ENCODE data around the gene ABCD1.

The ABCD1 gene

DNA sequence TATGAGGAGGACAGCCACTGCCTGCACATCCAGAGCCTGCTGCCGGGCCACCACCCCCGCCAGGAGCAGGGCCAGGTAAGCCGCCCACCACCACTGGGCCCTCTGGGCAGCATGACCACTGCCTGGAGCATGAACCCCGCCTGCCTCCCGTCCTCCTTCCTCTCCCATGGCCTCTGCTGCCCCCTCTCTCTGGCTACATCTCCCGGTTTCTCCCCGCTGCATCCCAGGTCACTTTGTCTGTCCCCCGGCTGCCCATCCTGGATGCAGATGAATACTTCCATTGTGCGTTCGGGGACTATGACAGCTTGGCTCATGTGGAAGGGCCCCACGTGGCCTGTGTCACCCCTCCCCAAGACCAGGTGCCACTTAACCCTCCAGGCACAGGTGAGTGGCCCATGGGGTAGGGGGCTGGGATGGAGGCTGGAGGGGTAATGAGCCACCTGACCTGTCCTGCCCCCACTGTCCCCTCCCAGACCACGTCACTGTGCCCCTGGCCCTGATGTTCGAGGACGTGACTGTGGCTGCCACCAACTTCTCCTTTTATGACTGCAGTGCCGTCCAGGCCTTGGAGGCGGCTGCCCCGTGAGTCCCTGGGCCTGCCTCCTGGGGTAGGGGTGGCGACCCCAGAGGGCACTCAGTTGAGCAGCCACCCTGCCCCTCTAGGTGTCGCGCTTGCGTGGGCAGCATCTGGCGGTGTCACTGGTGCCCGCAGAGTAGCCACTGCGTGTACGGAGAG is 45.4 kb downstream of the ABCD1 start:
- TF ChIP-seq, protein P1, sequence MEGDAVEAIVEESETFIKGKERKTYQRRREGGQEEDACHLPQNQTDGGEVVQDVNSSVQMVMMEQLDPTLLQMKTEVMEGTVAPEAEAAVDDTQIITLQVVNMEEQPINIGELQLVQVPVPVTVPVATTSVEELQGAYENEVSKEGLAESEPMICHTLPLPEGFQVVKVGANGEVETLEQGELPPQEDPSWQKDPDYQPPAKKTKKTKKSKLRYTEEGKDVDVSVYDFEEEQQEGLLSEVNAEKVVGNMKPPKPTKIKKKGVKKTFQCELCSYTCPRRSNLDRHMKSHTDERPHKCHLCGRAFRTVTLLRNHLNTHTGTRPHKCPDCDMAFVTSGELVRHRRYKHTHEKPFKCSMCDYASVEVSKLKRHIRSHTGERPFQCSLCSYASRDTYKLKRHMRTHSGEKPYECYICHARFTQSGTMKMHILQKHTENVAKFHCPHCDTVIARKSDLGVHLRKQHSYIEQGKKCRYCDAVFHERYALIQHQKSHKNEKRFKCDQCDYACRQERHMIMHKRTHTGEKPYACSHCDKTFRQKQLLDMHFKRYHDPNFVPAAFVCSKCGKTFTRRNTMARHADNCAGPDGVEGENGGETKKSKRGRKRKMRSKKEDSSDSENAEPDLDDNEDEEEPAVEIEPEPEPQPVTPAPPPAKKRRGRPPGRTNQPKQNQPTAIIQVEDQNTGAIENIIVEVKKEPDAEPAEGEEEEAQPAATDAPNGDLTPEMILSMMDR (IDR thresholded peaks at IDR 0.05; ENCODE audit: poor library complexity, severe bottlenecking), result no peak
- Histone ChIP-seq H3K36me3 (ENCODE audit: low read depth) (no peaks in the 10 kb centered on the region), H3K9me3 (ENCODE audit: severe bottlenecking) (no peaks in the 10 kb centered on the region), H3K27ac (ENCODE audit: poor library complexity, severe bottlenecking) (no peak overlapping the region), H3K27me3 (ENCODE audit: insufficient read depth, poor library complexity, severe bottlenecking) (no peaks in the 10 kb centered on the region), H3K4me3 (ENCODE audit: severe bottlenecking) (no peak overlapping the region), H3K4me1 (ENCODE audit: insufficient read depth, poor library complexity, severe bottlenecking) (no peaks in the 10 kb centered on the region)
- DNase-seq (ENCODE audit: low spot score) (peak; percentile 33), ATAC-seq (ENCODE audit: low read depth) (no peak)

GRCh38 chrX:153770601-153771414 is 46.2 kb downstream of the ABCD1 start:
- H3K9me3 ChIP-seq (ENCODE audit: severe bottlenecking), result no peaks in the 10 kb centered on the region
- ATAC-seq (ENCODE audit: low read depth) (no peak), DNase-seq (ENCODE audit: low spot score) (no peak)
- H3K27me3 ChIP-seq (ENCODE audit: insufficient read depth, poor library complexity, severe bottlenecking), result no peaks in the 10 kb centered on the region
- no peak overlapping the region for H3K4me3 ChIP-seq (ENCODE audit: severe bottlenecking)
- no peaks in the 10 kb centered on the region for H3K4me1 ChIP-seq (ENCODE audit: insufficient read depth, poor library complexity, severe bottlenecking)
- TF ChIP-seq, protein P1 (IDR thresholded peaks at IDR 0.05; ENCODE audit: poor library complexity, severe bottlenecking), result no peak
- no peak overlapping the region for H3K27ac ChIP-seq (ENCODE audit: poor library complexity, severe bottlenecking)
- H3K36me3 ChIP-seq (ENCODE audit: low read depth), result no peaks in the 10 kb centered on the region

GRCh38 chrX:153771415-153772315 is 47.0 kb downstream of the ABCD1 start:
- Histone ChIP-seq H3K36me3 (ENCODE audit: low read depth) (no peaks in the 10 kb centered on the region), H3K4me1 (ENCODE audit: insufficient read depth, poor library complexity, severe bottlenecking) (no peaks in the 10 kb centered on the region), H3K9me3 (ENCODE audit: severe bottlenecking) (no peaks in the 10 kb centered on the region), H3K4me3 (ENCODE audit: severe bottlenecking) (no peak overlapping the region), H3K27me3 (ENCODE audit: insufficient read depth, poor library complexity, severe bottlenecking) (no peaks in the 10 kb centered on the region), H3K27ac (ENCODE audit: poor library complexity, severe bottlenecking) (no peak overlapping the region)
- ATAC-seq (ENCODE audit: low read depth), result no peak
- TF ChIP-seq, protein P1 (IDR thresholded peaks at IDR 0.05; ENCODE audit: poor library complexity, severe bottlenecking), result no peak
- peak; percentile 40 for DNase-seq (ENCODE audit: low spot score)

DNA sequence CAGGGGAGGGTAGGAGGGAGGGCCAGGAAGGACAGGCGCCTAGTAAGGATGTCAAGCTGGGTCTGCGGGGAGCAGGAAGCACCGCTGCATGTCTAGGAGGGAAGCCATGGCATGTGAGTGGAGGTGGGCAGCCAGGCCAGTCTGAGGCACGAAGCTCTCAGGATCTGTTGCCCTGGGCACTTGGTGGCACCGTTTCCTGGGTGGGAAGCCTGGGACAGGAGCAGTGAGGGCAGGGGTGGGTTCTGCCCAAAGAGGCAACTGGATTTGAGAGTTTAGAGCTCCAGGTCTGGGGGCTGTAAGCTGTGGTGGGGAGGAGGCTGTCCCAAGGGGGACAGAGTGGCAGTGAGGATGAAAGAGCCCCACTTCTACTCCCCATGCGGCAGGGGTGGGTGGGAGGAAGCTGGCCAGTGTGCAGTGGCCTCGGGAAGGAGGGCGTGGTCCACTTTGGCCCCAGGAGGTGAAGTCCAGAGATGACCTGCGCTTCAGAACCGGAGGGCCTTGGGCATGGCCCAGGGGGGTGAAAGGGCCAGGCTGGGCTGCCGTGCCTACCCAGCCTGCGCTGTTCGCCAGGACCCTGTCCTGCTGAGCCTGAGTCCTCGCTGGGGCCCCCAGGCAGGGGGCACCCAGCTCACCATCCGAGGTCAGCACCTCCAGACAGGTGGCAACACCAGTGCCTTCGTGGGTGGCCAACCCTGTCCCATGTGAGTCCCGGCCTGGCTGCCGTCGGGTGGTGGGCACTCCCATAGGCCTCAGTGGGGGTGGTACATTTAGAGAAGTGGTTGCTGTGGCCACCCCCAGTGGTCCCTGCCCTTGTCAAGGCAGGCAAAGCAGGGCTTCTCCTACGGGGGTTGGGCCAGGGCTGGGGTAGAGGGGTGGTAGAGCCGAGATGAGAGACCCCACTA is 47.9 kb downstream of the ABCD1 start:
- Histone ChIP-seq H3K4me1 (ENCODE audit: insufficient read depth, poor library complexity, severe bottlenecking) (no peaks in the 10 kb centered on the region), H3K27me3 (ENCODE audit: insufficient read depth, poor library complexity, severe bottlenecking) (no peaks in the 10 kb centered on the region), H3K27ac (ENCODE audit: poor library complexity, severe bottlenecking) (no peak overlapping the region), H3K36me3 (ENCODE audit: low read depth) (no peaks in the 10 kb centered on the region), H3K9me3 (ENCODE audit: severe bottlenecking) (no peaks in the 10 kb centered on the region), H3K4me3 (ENCODE audit: severe bottlenecking) (no peak overlapping the region)
- ATAC-seq (ENCODE audit: low read depth) (no peak), DNase-seq (ENCODE audit: low spot score) (no peak)
- TF ChIP-seq, protein P1 (IDR thresholded peaks at IDR 0.05; ENCODE audit: poor library complexity, severe bottlenecking), result no peak

All from RWPE2 (cell line).